CD4-positive, CD25-positive, alpha-beta regulatory T cell (primary cell): ENCODE results near the gene GABBR2. TPM values are rescaled to one million over a fixed set of nuclear protein-coding genes. Genes with fewer than 3 reads are reported as not detected.

Source experiments
- ATAC-seq, 2 donors: fragments of 150-1000 bp; cut with Tn5 transposase; one replicate each; pipeline ENCODE4 v1.10.0; 2021; ENCODE audit warnings: low read depth in 2 of 2, moderate number of reproducible peaks in 2 of 2, moderate library complexity in 1 of 2
- DNase-seq, 3 donors: peaks; one replicate each; pipeline versions ENCODE4 v3.0.0 to v3.0.0-alpha.2; 2012 to 2022; ENCODE audit warnings: mixed read lengths in 1 of 3
- H3K27ac ChIP-seq: one replicate; pipeline ENCODE4 v1.7.0; 2013; ENCODE audit warnings: mild to moderate bottlenecking, low read length; ENCODE audit not compliant: insufficient read depth, poor library complexity, severe bottlenecking
- H3K27me3 ChIP-seq: one replicate; pipeline ENCODE4 v1.7.0; 2013; ENCODE audit warnings: low read length; ENCODE audit not compliant: control insufficient read depth, insufficient read depth
- H3K36me3 ChIP-seq: one replicate; pipeline ENCODE4 v1.7.0; 2013; ENCODE audit warnings: mild to moderate bottlenecking, low read length, moderate library complexity; ENCODE audit not compliant: control insufficient read depth, insufficient read depth
- H3K4me1 ChIP-seq: 2 replicates; pipeline ENCODE4 v1.7.0; 2013; ENCODE audit warnings: mild to moderate bottlenecking, low read length; ENCODE audit not compliant: insufficient read depth, control insufficient read depth, poor library complexity, severe bottlenecking
- H3K4me3 ChIP-seq: one replicate; pipeline ENCODE4 v1.7.0; 2013; ENCODE audit warnings: low read depth, mild to moderate bottlenecking, low read length, moderate library complexity
- H3K9me3 ChIP-seq, 2 experiments: 1 replicate in 1 of 2; 2 replicates in 1 of 2; pipeline ENCODE4 v1.7.0; 2013; ENCODE audit warnings: low read length in 2 of 2, mild to moderate bottlenecking in 1 of 2, moderate library complexity in 1 of 2; ENCODE audit not compliant: control insufficient read depth in 2 of 2
- H3K27ac Mint-ChIP-seq, 3 donors: one replicate each; pipeline ENCODE4 v1.8.0; 2020 to 2022; ENCODE audit warnings: mild to moderate bottlenecking in 3 of 3, mixed read lengths in 3 of 3, moderate library complexity in 2 of 3
- H3K27me3 Mint-ChIP-seq: one replicate; pipeline ENCODE4 v1.8.0; 2022; ENCODE audit warnings: mild to moderate bottlenecking, mixed read lengths
- H3K36me3 Mint-ChIP-seq: one replicate; pipeline ENCODE4 v1.8.0; 2020; ENCODE audit warnings: mixed read lengths
- H3K4me1 Mint-ChIP-seq, 4 donors: one replicate each; pipeline ENCODE4 v1.8.0; 2020 to 2022; ENCODE audit warnings: mixed read lengths in 4 of 4, mild to moderate bottlenecking in 1 of 4
- H3K4me3 Mint-ChIP-seq, 4 donors: one replicate each; pipeline ENCODE4 v1.8.0; 2020 to 2022; ENCODE audit warnings: mild to moderate bottlenecking in 4 of 4, mixed read lengths in 4 of 4, moderate library complexity in 3 of 4
- H3K9me3 Mint-ChIP-seq, 7 donors: one replicate each; pipeline ENCODE4 v1.8.0; 2020 to 2022; ENCODE audit warnings: mixed read lengths in 7 of 7, mild to moderate bottlenecking in 3 of 7, moderate library complexity in 2 of 7
- polyA plus RNA-seq, 4 donors: library from polyadenylated mRNA; unstranded; fragments of 300-500 nt; fragmentation: Illumina TruSeq; gene quantifications; one replicate each; pipeline ENCODE4 v1.2.3, GENCODE V29; 2021
- total RNA-seq: library from RNA; stranded (reverse); gene quantifications from one replicate; pipeline ENCODE4 v1.2.3, GENCODE V29; 2022

GABBR2 gene
- total and polyA plus RNA-seq, 5 donors from 2014 or later = not detected

- no peaks in the 10 kb centered on the region for H3K27me3 ChIP-seq
- H3K9me3 Mint-ChIP-seq = peaks cover 0 to 2% (median 0%) of the 10 kb centered on the region in 7 donors
- no peaks in the 10 kb centered on the region for H3K9me3 ChIP-seq
- peaks cover 39% of the 10 kb centered on the region for H3K4me1 ChIP-seq
- H3K36me3 ChIP-seq = peaks cover 15% of the 10 kb centered on the region
- peaks cover 30 to 66% (median 41%) of the 10 kb centered on the region in 4 donors for H3K4me1 Mint-ChIP-seq
- no peak overlapping the region for H3K27ac ChIP-seq
- H3K4me3 Mint-ChIP-seq = peak overlapping the region in 1 of 4 donors; percentile 93
- ATAC-seq (no peak), DNase-seq (no peak)
- H3K4me3 ChIP-seq = no peak overlapping the region
- peaks cover 22% of the 10 kb centered on the region for H3K36me3 Mint-ChIP-seq
- H3K27ac Mint-ChIP-seq = no peak overlapping the region
- no peaks in the 10 kb centered on the region for H3K27me3 Mint-ChIP-seq
Observed at GRCh38 chr9:98251551-98251950, 457.2 kb downstream of the GABBR2 start.

- H3K36me3 ChIP-seq = peaks cover 15% of the 10 kb centered on the region
- DNase-seq = no peak
- Mint-ChIP-seq H3K36me3 (peaks cover 27% of the 10 kb centered on the region), H3K27ac (peak overlapping the region in 1 of 3 donors; percentile 50), H3K4me1 (peaks cover 27 to 61% (median 46%) of the 10 kb centered on the region in 4 donors), H3K9me3 (peaks cover 0 to 2% (median 0%) of the 10 kb centered on the region in 7 donors), H3K4me3 (peak overlapping the region in 2 of 4 donors; percentile 7 to 55), H3K27me3 (no peaks in the 10 kb centered on the region)
- no peak for ATAC-seq
- peaks cover 31% of the 10 kb centered on the region for H3K4me1 ChIP-seq
- H3K27me3 ChIP-seq = no peaks in the 10 kb centered on the region
- no peaks in the 10 kb centered on the region for H3K9me3 ChIP-seq
- H3K4me3 ChIP-seq = no peak overlapping the region
- H3K27ac ChIP-seq = no peak overlapping the region
Observed at GRCh38 chr9:98249771-98250170, 459.0 kb downstream of the GABBR2 start.

- no peaks in the 10 kb centered on the region for H3K9me3 ChIP-seq
- Mint-ChIP-seq H3K27me3 (no peaks in the 10 kb centered on the region), H3K27ac (peak overlapping the region in 2 of 3 donors; percentile 37 to 60), H3K4me1 (peaks cover 18 to 53% (median 41%) of the 10 kb centered on the region in 4 donors), H3K4me3 (peak overlapping the region in 3 of 4 donors; percentile 33 to 83 (median 40)), H3K36me3 (peaks cover 27% of the 10 kb centered on the region), H3K9me3 (peaks cover 0 to 2% (median 0%) of the 10 kb centered on the region in 7 donors)
- H3K27ac ChIP-seq = no peak overlapping the region
- DNase-seq (peak in 1 of 3 donors; percentile 38), ATAC-seq (peak in 1 of 2 donors; percentile 53)
- H3K27me3 ChIP-seq = no peaks in the 10 kb centered on the region
- H3K4me3 ChIP-seq = peak overlapping the region; percentile 40
- peaks cover 17% of the 10 kb centered on the region for H3K36me3 ChIP-seq
- H3K4me1 ChIP-seq = peaks cover 24% of the 10 kb centered on the region
Observed at GRCh38 chr9:98248737-98249474, 459.8 kb downstream of the GABBR2 start.

GRCh38 chr9:98247831-98248657 is 460.7 kb downstream of the GABBR2 start:
- Mint-ChIP-seq H3K4me1 (peaks cover 11 to 46% (median 34%) of the 10 kb centered on the region in 4 donors), H3K9me3 (peaks cover 0 to 2% (median 0%) of the 10 kb centered on the region in 7 donors), H3K36me3 (peaks cover 29% of the 10 kb centered on the region), H3K4me3 (peak overlapping the region in 2 of 4 donors; percentile 33 to 83), H3K27me3 (no peaks in the 10 kb centered on the region), H3K27ac (peak overlapping the region in 1 of 3 donors; percentile 73)
- peak overlapping the region; percentile 40 for H3K4me3 ChIP-seq
- no peak for ATAC-seq
- H3K4me1 ChIP-seq = peaks cover 15% of the 10 kb centered on the region
- no peak overlapping the region for H3K27ac ChIP-seq
- peaks cover 23% of the 10 kb centered on the region for H3K36me3 ChIP-seq
- H3K27me3 ChIP-seq = no peaks in the 10 kb centered on the region
- H3K9me3 ChIP-seq = no peaks in the 10 kb centered on the region
- DNase-seq = no peak

GRCh38 chr9:98242426-98242825 is 466.3 kb downstream of the GABBR2 start:
- no peak overlapping the region for H3K27ac ChIP-seq
- no peaks in the 10 kb centered on the region for H3K4me1 ChIP-seq
- DNase-seq (no peak), ATAC-seq (no peak)
- peaks cover 35% of the 10 kb centered on the region for H3K36me3 ChIP-seq
- H3K27me3 ChIP-seq = no peaks in the 10 kb centered on the region
- no peak overlapping the region for H3K4me3 ChIP-seq
- H3K9me3 ChIP-seq = no peaks in the 10 kb centered on the region
- H3K36me3 Mint-ChIP-seq = peaks cover 27% of the 10 kb centered on the region
- H3K27ac Mint-ChIP-seq = no peak overlapping the region
- H3K27me3 Mint-ChIP-seq = no peaks in the 10 kb centered on the region
- H3K4me1 Mint-ChIP-seq = peaks cover 0 to 14% (median 1%) of the 10 kb centered on the region in 4 donors
- no peak overlapping the region for H3K4me3 Mint-ChIP-seq
- no peaks in the 10 kb centered on the region for H3K9me3 Mint-ChIP-seq

GRCh38 chr9:98241357-98242300 is 467.1 kb downstream of the GABBR2 start:
- H3K4me3 Mint-ChIP-seq = no peak overlapping the region
- Histone ChIP-seq H3K27me3 (no peaks in the 10 kb centered on the region), H3K36me3 (peaks cover 35% of the 10 kb centered on the region), H3K4me3 (no peak overlapping the region), H3K9me3 (no peaks in the 10 kb centered on the region), H3K4me1 (no peaks in the 10 kb centered on the region), H3K27ac (no peak overlapping the region)
- H3K9me3 Mint-ChIP-seq = no peaks in the 10 kb centered on the region
- no peaks in the 10 kb centered on the region for H3K27me3 Mint-ChIP-seq
- H3K36me3 Mint-ChIP-seq = peaks cover 27% of the 10 kb centered on the region
- DNase-seq (no peak), ATAC-seq (no peak)
- peaks cover 0 to 10% (median 1%) of the 10 kb centered on the region in 4 donors for H3K4me1 Mint-ChIP-seq
- H3K27ac Mint-ChIP-seq = peak overlapping the region in 1 of 3 donors; percentile 17

GRCh38 chr9:98240475-98240874 is 468.3 kb downstream of the GABBR2 start:
- Histone ChIP-seq H3K4me1 (no peaks in the 10 kb centered on the region), H3K36me3 (peaks cover 35% of the 10 kb centered on the region), H3K4me3 (no peak overlapping the region), H3K9me3 (no peaks in the 10 kb centered on the region), H3K27me3 (no peaks in the 10 kb centered on the region), H3K27ac (no peak overlapping the region)
- H3K4me3 Mint-ChIP-seq = no peak overlapping the region
- peaks cover 23% of the 10 kb centered on the region for H3K36me3 Mint-ChIP-seq
- H3K4me1 Mint-ChIP-seq = peaks cover 0 to 3% (median 0%) of the 10 kb centered on the region in 4 donors
- no peaks in the 10 kb centered on the region for H3K9me3 Mint-ChIP-seq
- no peak for DNase-seq
- H3K27me3 Mint-ChIP-seq = no peaks in the 10 kb centered on the region
- ATAC-seq = no peak
- H3K27ac Mint-ChIP-seq = no peak overlapping the region
